Measurements from ENCODE around the gene MEAF6.
"Not testable (repeated sequence)": the region's sequence is repeated elsewhere in the genome, so short reads cannot be mapped to it uniquely, and the experiment has no call there.

The MEAF6 gene

DNA sequence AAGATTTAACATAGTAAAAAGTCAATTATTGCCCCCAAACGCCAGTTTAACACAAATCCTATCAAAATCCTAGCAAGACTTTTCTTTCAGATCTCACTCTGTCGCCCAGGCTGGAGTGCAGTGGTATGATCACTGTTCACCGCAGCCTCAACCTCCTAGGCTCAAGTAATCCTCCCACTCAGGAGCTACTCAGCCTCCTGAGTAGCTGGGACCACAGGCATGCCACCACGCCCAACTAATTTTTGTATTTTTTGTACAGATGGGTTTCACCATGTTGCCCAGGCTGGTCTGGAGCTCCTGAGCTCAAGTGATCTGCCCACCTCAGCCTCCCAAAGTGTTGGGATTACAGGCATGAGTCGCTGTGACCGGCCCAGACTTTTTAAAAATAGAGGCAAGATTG lies 34.8 kb upstream of the MEAF6 start:
- TF ChIP-seq, protein P1, sequence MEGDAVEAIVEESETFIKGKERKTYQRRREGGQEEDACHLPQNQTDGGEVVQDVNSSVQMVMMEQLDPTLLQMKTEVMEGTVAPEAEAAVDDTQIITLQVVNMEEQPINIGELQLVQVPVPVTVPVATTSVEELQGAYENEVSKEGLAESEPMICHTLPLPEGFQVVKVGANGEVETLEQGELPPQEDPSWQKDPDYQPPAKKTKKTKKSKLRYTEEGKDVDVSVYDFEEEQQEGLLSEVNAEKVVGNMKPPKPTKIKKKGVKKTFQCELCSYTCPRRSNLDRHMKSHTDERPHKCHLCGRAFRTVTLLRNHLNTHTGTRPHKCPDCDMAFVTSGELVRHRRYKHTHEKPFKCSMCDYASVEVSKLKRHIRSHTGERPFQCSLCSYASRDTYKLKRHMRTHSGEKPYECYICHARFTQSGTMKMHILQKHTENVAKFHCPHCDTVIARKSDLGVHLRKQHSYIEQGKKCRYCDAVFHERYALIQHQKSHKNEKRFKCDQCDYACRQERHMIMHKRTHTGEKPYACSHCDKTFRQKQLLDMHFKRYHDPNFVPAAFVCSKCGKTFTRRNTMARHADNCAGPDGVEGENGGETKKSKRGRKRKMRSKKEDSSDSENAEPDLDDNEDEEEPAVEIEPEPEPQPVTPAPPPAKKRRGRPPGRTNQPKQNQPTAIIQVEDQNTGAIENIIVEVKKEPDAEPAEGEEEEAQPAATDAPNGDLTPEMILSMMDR (IDR thresholded peaks at IDR 0.05; ENCODE audit: extremely low read depth, insufficient read depth, missing control alignments): no peak
- in situ Hi-C loops (cut with MboI; ENCODE audit: low pct_unique_long_range_greater_than_20kb, low sequenced_read_pairs, unreplicated experiment): no loop called here
- no peak for DNase-seq (ENCODE audit: low spot score)

DNA sequence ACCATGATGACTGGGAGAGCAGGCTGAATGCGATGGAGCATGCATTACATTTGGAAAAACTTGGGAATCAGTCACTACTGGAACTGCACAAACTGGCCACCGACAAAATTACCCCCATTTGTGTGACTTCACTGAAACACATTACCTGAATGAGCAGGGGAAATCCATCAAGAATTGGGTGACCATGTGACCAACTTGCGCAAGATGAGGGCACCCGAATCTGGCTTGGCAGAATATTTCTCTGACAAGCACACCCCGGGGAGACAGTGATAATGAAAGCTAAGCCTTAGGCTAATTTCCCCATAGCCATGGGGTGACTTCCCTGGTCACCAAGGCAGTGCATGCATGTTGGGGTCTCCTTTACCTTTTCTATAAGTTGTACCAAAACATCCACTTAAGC lies 30.5 kb upstream of the MEAF6 start:
- TF ChIP-seq, protein P1 (IDR thresholded peaks at IDR 0.05; ENCODE audit: extremely low read depth, insufficient read depth, missing control alignments): no peak
- DNase-seq (ENCODE audit: low spot score): no peak

GRCh38 chr1:37544530-37544929 lies 30.0 kb upstream of the MEAF6 start:
- TF ChIP-seq, protein P1 (IDR thresholded peaks at IDR 0.05; ENCODE audit: extremely low read depth, insufficient read depth, missing control alignments): no peak
- in situ Hi-C loops (cut with MboI; ENCODE audit: low pct_unique_long_range_greater_than_20kb, low sequenced_read_pairs, unreplicated experiment): no loop called here
- DNase-seq (ENCODE audit: low spot score): no peak

More for the DNA sequence above, 30.5 kb upstream of the MEAF6 start:
- in situ Hi-C loops (cut with MboI; ENCODE audit: low pct_unique_long_range_greater_than_20kb, low sequenced_read_pairs, unreplicated experiment): no loop called here

DNA sequence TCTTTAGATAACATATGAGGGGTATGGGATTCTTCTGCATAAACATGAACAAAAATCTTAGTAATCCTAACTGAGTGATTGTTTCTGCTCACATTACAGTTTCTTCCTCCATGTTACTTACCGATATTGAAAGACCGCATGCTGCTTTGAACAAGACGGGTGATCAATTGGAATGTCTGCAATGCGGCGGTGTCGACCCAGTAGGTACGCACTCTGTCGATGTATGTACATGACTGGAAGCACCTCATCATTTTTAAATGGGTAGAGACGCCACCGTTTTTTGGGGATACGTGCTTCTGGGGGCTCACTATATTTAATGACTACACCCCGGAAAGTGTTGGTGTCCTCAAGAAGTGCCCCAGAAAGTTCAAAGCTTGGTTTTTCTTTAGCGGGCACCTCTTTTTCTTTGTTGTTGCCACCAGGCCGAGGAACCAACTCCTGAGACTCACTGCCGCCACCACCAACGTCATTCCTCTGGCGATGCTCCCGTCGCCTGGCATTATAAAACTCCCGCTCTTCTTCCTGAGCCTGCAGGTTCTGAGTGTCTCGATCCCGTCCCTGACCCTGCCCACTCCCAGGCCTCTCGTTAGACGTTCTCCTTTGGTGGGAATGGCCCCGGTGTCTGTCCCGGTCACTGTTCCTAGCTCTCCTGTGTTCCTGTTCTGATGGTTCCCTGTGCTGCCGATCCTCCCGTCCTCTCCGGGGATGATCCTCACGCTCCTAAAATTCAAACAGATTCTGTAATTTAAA lies 25.6 kb upstream of the MEAF6 start:
- in situ Hi-C loops (cut with MboI; ENCODE audit: low pct_unique_long_range_greater_than_20kb, low sequenced_read_pairs, unreplicated experiment): no loop called here
- TF ChIP-seq, protein P1 (IDR thresholded peaks at IDR 0.05; ENCODE audit: extremely low read depth, insufficient read depth, missing control alignments): no peak
- no peak for DNase-seq (ENCODE audit: low spot score)

- in situ Hi-C loops (cut with MboI; ENCODE audit: low pct_unique_long_range_greater_than_20kb, low sequenced_read_pairs, unreplicated experiment); DNase-seq (ENCODE audit: low spot score): not testable (repeated sequence)
Observed at GRCh38 chr1:37539154-37539553, 24.6 kb upstream of the MEAF6 start.

GRCh38 chr1:37537378-37537777 lies 22.8 kb upstream of the MEAF6 start:
- DNase-seq (ENCODE audit: low spot score): no peak
- in situ Hi-C loops (cut with MboI; ENCODE audit: low pct_unique_long_range_greater_than_20kb, low sequenced_read_pairs, unreplicated experiment): no loop called here
- TF ChIP-seq, protein P1 (IDR thresholded peaks at IDR 0.05; ENCODE audit: extremely low read depth, insufficient read depth, missing control alignments): no peak

DNA sequence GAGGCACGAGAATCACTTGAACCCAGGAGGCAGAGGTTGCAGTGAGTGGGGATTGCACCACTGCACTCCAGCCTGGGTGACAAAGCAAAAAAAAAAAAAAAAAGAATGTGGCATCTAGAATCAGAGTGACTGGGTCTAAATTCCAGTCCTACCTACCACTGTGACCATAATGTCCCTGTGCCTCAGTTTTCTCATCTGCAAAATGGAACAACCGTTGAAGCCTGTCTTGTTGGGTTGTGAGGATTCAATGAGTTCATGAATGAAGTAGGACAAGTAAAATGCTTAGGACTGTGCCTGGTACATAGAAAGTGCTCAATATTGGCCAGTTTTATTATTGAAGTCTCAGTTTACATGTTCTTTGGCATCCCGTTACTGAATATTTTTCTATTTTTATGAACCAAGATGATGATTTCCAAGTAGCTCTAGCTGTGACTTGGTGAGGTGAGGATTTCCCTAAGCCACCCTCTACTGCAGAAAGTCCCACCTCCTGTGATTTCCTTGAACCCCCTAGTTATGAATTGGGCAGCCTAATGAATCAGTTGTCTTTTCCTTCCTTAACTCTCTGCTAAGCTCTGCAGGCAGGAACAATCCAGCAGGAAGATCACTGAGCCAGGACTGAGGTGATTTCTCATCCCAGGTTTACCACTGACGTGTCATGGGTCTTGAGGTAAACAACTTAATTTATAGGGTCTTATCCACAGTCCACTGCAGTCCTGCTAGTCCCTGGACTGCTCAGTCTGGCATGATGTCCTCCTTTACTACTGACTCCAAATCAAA lies 18.9 kb upstream of the MEAF6 start:
- DNase-seq (ENCODE audit: low spot score): no peak
- in situ Hi-C loops (cut with MboI; ENCODE audit: low pct_unique_long_range_greater_than_20kb, low sequenced_read_pairs, unreplicated experiment): no loop called here
- TF ChIP-seq, protein P1 (IDR thresholded peaks at IDR 0.05; ENCODE audit: extremely low read depth, insufficient read depth, missing control alignments): no peak

DNA sequence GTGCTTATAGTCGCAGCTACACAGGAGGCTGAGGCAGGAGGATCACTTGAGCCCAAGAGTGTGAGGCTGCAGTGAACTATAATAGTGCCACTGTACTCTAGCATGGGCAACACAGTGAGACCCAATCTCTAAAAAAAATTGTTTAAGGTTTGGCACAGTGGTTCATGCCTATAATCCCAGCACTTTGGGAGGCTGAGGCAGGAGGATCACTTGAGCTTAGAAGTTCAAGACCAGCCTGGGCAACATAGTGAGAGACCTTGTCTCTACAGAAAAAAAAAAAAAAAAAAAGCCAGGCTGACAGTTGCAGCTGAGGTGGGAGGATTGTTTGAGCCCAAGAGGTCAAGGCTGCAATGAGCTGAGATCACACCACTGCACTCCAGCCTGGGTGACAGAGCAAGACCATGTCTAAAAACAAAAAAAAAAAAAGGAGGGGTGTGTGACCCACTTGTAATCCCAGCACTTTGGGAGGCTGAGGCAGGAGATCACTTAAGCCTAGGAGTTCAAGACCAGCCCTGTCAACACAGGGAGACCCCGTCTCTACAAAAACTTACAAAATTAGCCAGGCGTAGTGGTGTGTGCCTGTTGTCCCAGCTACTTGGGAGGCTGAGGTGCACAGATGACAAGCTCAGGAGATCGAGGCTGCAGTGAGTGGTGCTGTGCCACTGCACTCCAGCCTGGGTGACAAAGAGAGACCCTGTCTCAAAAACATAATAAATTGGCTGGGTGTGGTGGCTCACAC lies 18.0 kb upstream of the MEAF6 start:
- in situ Hi-C loops (cut with MboI; ENCODE audit: low pct_unique_long_range_greater_than_20kb, low sequenced_read_pairs, unreplicated experiment); DNase-seq (ENCODE audit: low spot score): not testable (repeated sequence)

DNA sequence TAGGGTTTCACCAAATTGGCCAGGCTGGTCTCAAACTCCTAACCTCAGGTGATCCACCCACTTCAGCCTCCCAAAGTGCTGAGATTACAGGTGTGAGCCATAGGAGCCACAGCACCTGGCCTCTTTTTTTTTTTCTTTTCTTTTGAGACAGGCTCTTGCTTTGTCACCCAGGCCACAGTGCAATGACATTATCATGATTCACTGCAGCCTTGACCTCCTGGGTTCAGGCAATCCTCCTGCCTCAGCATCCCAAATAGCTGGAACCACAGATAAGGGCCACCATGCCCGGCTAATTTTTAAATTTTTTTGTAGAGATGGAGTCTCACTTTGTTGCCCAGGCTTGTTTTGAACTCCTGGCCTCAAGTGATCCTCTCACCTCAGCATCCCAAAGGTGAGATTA lies 15.3 kb upstream of the MEAF6 start:
- in situ Hi-C loops (cut with MboI; ENCODE audit: low pct_unique_long_range_greater_than_20kb, low sequenced_read_pairs, unreplicated experiment); DNase-seq (ENCODE audit: low spot score): not testable (repeated sequence)
